HG02642 (cell line): ENCODE data around the gene ARSI.

ENCODE experiments used
- ATAC-seq: cut with Tn5 transposase; IDR thresholded peaks from one replicate; pipeline ENCODE4 v1.9.1; 2021; ENCODE audit warnings: mild to moderate bottlenecking; ENCODE audit not compliant: unreplicated experiment, poor library complexity

ARSI gene

GRCh38 chr5:150328515-150328914 is 25.8 kb upstream of the ARSI start:
- ATAC-seq = no peak

- no peak for ATAC-seq
These were observed 24.4 kb upstream of the ARSI start for GRCh38 chr5:150327139-150327538.

DNA sequence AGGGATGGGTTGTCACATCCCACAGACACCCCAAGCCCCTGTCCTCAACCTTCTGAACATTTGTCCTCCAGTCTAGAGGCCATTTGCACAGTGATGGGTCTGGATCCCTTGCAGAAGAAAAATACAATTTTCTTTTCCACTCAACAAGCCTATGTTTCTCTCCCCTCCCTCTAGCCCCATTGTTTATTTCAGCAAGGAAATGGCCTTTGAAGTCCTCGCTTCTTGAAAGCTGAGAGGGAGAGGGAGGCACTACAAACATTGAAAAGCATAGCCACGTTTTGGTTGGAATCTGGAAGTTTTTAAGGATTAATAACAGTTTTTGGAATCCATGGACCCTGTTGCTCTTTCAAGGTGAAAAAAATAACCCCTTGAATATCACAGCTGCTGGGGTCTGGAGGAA is 24.0 kb upstream of the ARSI start:
- ATAC-seq = no peak

DNA sequence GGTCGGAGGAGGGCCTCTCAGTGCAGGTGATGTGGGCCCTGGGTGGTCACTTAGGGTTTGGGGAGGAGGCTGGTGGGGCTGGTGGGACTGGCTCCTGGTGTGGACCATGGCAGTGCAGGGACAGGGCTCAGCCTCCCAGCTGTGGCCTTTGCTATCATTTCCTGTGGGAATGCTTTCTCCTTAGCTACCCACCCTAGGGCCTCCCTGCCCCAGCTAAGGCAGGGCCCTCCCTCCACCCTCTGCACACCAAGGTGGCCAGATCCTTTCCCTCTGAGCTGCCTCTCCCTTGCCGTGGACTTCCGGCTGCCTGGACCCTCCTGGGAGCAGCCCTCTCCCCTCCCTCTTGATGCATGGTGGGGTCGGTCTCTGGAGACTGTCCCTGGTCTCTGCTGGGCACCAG is 22.7 kb upstream of the ARSI start:
- ATAC-seq = no peak

DNA sequence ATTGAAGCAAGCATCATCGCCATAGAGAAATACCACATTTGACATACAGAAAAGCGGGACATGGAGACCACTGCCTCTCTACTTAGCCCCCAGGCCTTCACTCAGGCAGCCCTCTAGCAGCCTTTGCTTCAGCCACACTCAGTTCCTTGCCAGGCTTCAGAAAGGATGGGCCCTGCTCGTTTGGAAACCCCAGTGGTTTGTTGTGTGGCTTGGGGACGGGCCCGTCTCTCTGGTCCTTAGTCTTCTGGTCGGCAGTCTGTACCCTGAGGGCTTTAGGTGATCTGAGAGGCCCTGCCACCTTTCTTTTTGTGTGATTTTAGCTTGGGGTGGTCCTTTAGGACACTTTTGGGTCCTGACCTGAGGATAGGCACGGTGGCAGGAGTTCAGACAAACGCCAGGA is 21.1 kb upstream of the ARSI start:
- ATAC-seq = no peak

DNA sequence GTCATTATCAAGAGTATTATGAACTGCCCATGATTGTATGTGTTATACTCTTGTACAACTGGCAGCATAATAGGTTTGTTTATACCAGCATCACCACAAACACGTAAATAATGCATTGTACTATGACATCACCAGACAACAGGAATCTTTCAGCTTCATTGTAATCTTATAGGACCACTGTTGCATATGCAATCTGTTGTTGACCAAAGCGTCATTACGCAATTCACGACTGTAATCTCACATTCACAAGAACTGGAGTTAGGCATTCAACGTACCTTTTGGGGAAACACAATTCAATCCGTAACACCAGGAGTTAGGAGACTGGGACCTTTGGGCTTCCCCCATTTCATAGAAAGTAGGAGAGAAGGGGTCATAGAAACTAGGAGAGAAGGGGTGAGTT is 20.4 kb upstream of the ARSI start:
- no peak for ATAC-seq

DNA sequence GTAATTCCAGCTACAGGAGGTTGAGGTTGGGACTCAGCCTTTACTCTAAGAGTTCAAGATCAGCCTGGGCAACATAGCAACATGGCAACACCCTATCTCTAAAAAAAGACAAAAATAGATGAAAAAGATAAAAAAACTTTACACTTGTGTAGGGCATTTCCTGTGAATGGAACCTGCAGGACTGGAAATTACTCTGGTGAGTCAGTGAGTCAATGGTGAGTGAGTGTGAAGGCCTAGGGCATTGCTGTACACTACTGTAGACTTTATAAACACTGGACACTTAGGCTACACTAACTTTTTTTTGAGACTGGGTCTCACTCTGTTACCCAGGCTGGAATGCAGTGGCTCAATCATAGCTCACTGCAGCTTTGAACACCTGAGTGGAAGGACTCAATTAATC is 19.5 kb upstream of the ARSI start:
- no peak for ATAC-seq

GRCh38 chr5:150321784-150322183 is 19.1 kb upstream of the ARSI start:
- ATAC-seq = no peak

DNA sequence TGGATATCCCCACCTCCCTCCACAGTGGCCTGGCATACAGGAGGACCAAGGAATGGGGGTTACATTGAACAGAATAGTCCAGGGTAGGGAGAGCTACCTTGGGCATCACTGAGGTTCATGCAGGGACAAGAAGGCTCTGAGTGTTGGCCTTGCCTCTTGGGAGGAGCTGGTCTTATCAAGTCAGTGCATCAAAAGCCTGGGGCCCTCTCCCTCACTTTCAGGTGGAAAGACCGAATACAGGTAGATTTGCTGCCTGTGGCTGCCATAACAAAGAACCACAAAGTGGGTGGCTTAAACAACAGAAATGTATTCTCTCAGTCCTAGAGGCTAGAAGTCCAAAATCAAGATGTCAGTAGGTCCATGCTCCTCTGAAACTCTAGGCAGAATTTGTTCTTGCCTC is 18.5 kb upstream of the ARSI start:
- no peak for ATAC-seq

DNA sequence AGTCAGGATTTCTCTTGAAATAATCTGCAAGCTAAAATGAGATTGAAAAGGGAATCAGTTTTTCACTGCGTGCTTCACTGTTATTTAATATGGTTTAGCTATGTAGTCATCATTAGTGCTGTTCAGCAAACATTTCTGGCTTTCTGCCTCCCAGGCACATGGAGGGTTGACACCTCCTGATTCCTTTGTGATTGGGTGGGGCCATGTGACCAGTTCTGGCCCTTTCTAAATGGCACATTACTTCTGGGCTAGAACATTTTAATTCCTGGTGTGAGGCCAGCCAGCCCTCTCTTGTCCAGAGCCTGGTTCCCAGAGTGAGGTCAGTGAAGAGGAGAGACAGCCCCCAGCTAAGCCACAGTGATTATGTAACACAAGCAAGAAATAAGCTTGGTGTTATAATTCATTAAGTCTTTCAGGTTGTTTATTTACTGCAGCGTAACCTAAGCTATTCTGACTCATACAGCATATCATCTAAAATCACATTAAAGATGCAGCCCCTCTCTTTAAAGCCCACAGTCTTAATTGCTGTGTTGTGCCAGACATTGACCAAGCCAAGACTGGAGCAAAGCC is 17.4 kb upstream of the ARSI start:
- ATAC-seq = no peak

DNA sequence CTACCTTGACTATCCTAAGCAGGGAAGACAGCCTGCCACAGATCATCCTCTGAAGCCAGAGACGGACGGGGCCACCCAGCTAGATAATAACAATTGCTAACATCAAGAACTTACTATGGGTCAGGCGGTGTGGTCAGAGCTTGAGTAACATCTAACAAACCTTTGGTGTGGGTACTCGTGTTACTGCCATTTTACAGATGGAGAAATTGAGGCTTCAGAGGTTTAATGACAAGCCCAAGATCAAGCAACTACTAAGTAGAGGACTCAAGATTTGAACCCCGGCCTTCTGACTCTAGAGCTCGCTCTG is 16.7 kb upstream of the ARSI start:
- no peak for ATAC-seq

DNA sequence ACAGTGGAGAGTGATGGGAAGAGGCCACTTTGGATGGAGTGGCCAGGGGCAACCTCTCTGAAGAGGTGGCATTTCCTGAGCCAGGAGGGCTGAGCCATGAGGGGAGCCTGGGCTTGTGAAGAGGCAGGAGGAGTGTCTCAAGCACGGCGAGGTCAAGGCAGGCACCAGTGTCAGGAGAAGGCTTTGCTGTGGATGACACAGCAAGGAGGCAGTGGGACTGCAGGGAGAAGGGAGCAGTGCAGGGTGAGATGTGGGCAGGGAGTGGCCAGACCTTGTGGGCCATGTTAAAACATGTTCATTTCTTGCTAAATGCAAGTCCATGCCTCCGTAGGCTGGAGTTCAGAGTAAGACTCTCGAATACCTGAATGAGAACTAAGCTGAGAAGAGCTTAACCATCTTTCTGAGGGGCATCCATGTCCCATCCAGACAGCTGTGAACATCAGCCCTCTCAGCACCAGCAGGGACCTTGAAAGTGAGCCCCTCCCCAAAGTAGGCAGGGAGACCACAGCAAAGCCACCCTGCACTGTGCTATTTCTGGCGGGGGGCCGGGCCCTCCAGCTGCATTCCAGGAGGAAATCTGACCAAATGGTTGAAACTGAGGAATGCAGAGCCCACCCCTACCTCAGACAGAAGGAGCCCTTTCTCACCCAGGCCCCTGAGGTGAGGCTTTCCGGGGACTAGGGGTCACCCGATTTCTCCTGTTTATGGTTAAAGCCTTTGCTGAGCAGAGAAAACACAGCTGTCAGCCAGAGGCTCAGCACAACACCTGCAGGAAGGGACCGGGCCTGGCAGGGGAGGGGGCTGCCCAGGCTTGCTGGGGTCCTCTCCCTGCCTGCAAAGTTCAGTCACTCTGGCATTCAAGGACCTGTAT is 16.1 kb upstream of the ARSI start:
- ATAC-seq = no peak

- ATAC-seq = no peak
These were observed 14.6 kb upstream of the ARSI start for GRCh38 chr5:150317048-150318003.

- no peak for ATAC-seq
These were observed 13.6 kb upstream of the ARSI start for GRCh38 chr5:150316320-150316719.

- ATAC-seq = no peak
These were observed 12.5 kb upstream of the ARSI start for GRCh38 chr5:150315245-150315644.

DNA sequence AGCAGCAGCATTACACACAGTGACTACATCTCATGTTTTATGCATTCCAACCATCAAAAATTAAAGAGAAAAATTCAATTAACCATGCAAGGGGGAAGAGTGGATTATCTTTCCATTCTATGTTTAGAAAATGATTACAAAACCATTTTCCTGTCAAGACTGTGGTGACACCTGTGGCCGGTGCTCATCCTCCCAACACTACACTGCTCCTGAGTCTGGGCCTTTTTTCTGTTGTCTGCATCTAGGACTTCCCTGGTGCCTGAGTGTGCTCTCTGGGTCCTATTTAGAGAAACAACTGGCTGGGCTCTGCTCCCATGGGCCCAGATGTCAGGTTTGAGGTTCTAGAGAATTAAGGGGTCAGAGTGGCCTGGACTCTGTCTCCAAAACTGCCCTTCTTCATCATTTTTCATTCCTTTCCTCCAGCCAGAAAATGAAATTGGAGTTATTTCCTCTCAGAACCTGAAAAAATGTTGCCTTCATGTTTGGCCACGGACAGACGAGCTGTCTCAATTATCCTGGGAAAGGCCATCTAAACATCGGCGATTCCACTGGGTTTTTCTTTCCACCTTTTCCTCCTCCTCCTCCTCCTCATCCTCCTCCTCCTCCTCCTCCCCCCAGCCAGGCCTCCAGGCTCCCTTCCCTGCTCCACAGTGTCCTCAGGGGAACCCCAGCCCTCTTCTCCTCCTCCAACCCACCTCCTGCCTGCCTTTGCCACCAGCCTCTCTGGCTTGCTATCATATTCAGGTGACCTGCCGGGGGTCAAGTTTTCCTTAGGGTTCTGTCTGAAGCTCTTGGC is 11.4 kb upstream of the ARSI start:
- ATAC-seq = no peak

- no peak for ATAC-seq
These were observed 10.8 kb upstream of the ARSI start for GRCh38 chr5:150313501-150313900.

GRCh38 chr5:150312518-150312917 is 9.8 kb upstream of the ARSI start:
- no peak for ATAC-seq

- ATAC-seq = no peak
These were observed 8.4 kb upstream of the ARSI start for GRCh38 chr5:150311015-150311692.

GRCh38 chr5:150310246-150310645 is 7.5 kb upstream of the ARSI start:
- no peak for ATAC-seq
